GM19395 (cell line): ENCODE measurements around the gene CNTNAP5.

Experiments
- ATAC-seq: cut with Tn5 transposase; IDR thresholded peaks from one replicate; pipeline ENCODE4 v1.9.1; 2021; ENCODE audit warnings: mild to moderate bottlenecking, moderate library complexity; ENCODE audit not compliant: unreplicated experiment

The CNTNAP5 gene

DNA sequence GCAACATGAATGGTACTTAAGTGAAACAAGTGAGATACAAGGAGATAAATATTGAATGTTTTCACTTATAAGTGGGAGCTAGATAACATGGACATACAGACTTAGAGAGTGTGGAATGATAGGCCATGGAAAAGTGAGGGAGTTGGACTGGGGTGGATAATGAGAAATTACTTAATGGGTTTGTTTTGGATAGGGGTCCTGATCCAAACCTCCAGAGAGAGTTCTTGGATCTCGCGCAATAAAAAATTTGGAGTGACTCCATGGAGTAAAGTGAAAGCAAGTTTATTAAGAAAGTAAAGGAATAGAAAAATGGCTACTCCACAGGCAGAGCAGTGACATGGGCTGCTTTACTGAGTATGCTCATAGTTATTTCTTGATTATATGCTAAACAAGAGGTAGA is 508.9 kb downstream of the CNTNAP5 start:
- no peak for ATAC-seq

DNA sequence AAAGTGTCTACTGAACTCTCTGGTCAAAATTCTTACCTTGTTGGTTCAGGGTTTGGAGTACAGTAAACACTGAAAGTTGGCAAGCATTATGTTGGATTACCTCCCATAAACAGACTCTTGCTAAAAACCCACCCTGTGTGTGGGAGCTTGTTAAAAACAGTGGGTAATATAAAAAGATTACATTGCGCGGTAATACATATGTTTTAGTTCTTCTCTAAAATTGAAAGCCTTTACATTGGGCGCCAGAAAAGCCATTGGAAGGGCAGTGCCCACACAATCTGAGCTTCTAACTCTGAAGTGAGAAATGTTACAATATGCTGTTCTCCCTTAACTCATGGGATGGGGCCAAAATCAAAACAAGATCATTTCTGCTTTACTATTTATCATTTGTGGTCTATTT is 510.7 kb downstream of the CNTNAP5 start:
- no peak for ATAC-seq

DNA sequence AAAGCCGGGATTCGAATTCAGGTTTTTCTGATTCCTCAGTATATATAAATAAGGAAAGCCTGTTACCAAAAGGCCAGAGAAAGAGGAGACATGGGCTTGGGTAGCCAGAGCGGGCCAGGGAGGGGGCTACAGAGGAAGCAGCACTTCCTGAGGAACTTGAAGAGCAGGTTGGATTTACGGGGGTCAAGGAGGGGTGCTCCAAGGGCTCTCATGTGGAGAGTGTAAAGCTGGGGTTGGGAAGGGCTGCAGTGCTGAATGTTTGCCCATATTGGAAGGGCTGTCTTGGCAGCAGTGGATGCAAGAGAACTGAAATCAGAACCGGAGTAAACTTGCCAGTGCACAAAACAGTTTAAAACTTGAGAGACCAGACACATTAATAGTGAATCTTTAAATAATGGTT is 511.5 kb downstream of the CNTNAP5 start:
- no peak for ATAC-seq

DNA sequence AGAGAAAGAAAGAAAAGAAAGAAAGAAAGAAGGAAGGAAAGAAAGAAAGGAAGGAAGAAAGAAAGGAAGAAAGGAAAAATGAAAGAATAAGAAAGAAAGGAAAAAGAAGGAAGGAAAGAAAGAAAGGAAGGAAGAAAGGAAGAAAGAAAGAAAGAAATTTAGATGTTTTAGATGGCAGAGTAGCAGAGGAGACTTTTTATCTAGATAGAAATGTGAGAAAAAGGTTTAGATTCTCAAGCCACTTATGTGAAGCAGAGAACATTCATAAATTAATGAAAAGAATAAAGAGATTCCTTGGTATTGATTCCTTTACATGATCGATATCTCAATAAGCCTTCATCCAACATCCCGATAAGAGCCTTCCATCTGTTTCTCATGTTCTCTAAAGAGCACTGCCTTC is 513.5 kb downstream of the CNTNAP5 start:
- no peak for ATAC-seq

DNA sequence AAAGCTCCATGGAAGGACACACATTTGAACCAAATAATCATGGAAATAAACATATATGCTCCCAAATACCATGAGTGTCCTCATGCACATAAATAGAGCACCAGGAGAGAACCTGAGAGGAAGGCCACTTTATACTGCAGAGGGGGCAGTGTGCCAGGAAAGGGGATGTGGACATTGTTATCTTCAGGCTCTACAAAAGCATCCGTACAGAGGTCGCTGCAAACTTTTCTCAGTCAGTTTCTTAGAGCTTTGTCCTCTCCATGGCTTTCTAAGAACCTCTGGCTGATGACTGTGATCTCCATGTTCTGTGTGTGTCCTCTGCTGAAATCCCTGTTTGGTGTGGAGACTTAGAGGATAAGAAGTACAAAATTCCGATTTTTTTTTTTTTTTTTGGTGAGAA is 515.7 kb downstream of the CNTNAP5 start:
- ATAC-seq, result no peak

DNA sequence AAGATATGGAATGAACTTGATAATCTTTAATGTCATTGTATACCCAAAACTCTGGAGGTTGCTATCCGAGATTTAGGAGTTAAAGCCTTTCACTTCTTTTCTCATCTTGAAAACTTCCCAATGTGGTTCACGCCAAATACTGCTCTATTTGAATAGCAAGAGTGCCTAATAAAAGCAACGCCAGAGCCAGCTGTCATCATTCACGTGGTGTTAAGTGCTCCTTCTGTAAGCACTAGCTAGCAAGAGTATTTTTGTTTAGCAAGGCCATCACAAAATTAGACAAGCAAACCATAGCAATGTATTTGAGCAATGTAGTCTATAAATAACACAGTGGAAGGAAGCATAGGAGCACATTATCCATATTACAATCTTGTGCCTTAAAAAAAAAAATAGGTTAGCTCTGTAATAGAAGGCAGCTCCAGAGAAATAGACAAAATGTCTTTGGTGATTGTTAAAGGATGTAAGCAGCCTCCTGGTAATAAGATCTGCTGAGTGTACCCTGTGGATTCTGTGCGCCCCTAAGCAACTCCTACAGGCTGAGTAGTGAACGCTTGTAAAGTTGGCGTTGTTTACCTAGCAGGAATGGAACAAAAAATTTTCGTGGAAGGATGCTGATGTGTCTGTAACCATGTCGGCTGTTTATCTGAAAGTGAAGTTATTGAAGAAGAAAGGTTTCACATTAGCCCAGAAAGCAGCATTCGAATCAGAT is 518.0 kb downstream of the CNTNAP5 start:
- no peak for ATAC-seq

DNA sequence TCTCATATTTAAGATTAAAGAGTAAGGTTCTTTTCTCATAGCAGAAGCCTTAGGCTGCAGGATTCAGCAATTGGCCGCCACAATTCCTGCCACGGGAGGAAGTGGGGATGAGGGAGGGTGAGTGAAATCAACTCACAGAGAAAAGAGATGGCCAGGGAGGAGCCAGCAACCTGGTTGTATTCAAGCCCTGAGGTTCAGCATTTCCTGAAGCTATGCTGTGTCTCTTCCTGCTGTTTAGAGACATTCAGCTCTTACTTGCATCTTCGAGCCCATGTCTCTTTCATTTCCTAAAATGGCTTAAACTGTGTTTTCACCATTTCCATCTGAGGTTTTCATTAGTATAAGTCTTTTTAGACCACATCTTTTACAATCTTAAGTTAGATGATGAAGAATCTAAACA is 522.6 kb downstream of the CNTNAP5 start:
- ATAC-seq, result no peak

DNA sequence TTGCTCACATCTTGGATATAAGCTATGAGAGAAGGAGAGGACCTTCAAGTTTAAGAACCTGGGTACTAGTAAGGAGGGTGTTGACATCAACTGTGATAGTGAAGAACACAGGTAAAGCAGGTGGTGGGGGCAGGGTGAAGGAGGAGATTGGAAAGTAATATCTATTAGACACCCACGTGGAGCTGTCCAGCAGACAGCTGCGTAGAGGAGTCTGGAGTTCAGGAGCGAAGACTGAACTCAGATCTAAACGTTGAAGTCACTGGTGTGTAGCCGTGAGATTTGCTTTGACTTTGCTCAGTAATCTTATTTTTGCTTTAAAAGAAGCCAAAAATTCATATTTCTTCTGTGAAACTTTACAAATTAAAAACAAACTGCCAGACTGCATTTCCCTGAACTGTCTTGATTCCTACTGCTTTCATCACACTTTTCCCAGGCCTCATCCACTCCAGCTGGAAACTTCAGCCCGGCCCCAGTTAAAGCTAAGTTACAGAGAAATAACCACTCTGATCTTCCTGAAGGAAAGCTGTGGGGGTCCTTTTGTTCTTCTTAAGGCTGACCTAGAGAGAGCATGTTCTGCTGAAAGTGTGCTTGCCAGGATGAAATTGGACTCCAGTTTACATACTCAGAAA is 533.3 kb downstream of the CNTNAP5 start:
- no peak for ATAC-seq

DNA sequence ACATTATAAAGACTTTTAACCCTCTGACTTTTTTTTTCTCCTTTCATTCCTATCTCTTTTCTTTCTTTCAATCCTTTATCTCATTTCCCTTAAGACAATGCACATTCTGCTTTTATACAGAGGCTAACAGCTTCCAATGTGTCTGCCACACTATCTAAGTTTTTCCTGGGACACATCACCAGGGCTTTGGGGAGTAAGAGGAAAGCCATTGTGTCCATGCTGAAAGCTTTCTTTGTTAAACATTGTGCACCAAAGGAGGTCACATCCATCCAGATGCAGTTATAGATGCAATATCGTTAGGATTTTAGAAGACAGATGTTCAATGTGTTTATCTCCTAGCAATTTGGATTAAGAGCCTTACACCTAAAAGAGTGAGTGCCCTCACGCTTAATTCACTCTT is 534.1 kb downstream of the CNTNAP5 start:
- no peak for ATAC-seq

DNA sequence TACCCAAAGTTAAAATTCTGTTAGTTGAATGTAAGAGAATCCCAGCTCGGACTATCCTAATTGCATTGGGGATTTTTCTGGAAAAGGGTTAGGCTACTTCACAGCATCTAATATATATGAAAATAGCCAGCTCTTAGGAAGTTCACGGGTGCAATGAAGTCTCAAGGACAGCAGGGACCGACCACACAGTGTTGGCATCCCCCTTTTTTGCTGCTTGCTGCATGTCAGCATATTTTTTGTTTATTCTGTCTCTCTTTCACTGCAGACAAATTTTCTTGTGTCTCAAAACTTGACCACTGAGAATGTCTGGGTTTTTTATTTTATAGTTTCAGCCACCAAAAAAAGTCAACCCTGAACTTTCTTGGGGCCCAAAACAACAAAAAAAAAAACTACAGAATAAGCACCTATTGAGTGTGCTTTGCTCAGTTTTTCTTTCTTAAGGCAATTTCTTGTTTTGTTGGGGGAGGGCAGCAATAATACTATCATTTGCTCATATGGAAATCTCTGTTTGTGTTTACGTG is 535.6 kb downstream of the CNTNAP5 start:
- no peak for ATAC-seq

DNA sequence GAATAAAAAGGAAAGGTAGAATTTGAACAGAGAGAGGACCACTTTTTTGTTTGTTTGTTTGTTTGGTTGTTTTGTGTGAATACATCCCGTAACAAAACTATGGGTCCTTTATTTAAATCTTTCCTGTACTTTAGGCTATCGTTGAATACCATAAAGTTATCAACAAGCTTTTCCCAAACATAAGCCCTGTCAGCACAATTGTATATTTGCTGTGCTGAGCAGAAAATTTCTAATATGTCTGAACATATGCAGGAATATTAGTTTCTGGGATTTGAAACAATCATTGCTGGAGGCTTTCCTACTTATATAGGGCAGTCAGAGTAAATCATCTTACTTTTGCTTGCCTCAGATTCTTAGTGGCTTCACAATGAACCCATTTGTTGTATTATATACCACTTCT is 536.4 kb downstream of the CNTNAP5 start:
- no peak for ATAC-seq

DNA sequence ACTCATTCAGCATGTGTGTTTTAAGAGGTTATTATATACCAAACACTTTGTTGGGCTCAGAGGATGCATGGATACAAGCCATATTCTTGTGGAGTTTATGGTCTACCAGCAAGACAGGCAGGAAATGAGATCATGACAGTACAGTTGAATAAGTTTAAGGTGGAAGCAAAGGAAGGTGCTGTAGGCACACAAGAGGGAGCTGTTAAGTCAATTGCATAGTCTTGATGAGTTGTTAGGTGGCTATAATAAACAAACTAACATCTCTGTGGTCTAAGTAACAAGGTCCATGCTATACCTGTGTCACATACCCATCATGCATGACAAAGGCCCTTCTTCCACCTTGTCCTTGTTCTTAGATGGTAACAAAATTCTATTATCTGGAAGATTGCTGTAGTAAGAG is 538.3 kb downstream of the CNTNAP5 start:
- ATAC-seq, result no peak

DNA sequence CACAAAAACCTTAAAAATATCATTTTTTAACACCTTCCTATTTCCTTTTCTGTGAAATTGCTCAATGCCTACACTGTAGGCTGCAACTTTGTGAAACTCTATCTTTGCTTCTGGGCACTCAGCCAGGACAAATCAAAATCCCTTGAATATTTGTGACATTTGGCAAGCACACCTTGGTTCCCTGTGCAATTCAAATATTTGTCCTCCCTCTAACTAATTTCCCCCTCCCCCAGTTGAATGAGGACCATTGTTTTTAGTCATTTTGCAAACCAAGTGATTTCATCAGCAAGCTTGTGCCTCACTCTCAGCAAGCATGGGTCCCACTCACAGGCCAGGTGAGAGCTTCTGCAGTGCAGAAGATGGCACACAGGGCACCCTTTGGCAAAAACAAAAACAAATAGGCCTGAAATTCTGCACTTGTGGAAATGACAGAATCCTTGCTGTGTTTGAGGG is 541.5 kb downstream of the CNTNAP5 start:
- ATAC-seq, result no peak

DNA sequence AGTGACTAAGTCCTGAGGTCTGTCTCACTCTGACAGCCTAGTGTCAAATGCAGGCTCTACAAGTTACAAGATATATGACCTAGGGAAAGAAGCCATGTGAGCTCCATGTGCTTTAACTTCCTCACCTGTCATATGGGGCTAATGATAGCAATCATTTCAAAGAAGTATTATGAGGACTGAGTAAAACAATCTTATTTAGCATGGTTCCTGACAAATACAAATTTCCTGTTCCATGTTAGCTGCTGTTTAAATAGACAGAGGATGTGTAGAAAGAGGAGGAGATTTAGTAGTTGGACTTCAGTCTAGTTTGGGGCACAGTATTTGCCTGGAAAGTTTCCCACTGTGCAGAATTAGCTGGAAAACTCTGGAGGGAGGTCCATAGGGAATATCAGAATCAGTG is 545.8 kb downstream of the CNTNAP5 start:
- no peak for ATAC-seq

DNA sequence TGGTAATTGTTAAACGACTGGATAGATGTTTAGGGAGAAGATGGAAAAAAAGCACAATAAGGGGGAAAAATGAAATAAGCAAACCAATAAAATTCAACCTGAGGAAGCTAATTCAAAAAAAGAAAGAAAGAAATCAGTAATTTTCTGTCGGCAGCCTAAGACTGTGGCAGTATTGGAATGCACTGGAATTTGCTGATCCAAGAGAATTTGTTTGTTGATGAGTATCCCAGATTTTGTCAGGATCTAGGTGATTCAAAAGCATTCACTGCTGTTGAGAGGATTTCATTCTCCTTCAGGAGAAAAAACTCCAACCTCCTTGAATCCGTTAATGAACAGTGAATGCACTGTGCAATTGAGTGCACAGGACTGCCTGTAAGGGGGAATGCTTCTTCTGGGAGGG is 546.7 kb downstream of the CNTNAP5 start:
- no peak for ATAC-seq

DNA sequence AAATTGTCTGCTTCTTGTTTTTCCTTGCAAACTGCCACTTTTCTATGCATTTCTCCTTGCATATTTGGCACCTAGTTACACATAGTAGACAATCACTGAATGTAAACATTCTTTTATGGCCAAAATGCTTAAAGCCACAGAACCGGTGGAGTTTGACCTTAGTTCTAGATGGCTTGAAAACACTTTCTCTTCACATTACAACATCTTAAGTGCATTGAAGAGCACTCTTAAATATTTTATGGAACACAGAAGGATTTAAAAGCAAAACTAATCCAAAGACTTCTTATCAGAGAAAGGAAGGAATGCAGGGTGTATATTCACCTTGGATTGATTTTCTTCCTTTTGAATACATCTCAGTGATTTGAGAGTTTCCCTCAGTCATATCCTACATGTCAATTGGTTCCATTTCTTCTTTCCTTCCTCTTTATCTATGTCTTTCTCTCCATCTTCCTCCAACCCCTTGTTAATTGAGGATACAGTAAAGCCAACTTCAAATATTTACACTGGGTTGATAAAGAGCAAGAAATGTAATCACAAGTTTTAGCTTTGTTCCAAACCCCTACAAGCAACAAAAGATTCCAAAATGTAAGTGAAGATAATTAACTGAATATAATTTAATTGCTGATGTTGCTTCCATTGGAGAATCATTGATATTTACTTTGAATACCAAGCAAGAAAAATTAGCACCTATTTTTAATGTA is 548.0 kb downstream of the CNTNAP5 start:
- no peak for ATAC-seq

DNA sequence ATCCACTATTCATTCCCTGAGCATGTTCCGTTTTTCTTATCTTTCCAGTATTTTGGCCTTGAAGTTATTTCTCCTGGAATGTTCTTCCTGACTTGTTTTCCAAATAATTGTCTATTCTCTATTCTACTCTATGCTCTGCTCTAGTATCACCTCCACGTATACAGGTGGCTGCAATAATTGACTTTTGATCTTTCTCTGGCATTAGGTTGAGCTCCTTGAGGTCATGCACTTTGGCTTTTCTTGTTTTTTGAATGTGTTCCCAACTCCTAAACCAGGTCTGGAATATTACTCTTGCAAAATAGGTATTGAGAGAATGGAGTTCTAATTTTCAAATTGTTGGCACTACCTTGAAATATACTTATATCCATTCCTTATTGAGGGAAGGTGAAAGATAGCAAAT is 550.4 kb downstream of the CNTNAP5 start:
- no peak for ATAC-seq

DNA sequence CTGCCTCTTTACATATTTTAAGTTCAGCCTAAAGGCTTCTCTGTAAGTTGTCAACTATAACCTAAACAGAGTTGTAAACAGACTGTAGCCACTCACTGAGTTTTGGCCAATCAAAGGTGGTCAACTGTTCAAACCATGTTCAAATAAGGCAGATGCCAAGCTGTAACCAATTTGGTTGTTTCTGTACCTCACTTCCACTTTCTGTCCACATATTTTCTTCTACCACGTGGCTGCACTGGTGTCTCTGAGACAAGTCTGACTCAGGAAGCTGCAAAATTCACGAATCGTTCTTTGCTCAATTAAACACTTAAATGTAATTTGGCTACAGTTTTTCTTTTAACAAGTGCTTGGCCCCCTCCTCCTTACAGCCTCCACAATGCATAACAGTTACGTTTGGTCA is 555.2 kb downstream of the CNTNAP5 start:
- ATAC-seq, result no peak

DNA sequence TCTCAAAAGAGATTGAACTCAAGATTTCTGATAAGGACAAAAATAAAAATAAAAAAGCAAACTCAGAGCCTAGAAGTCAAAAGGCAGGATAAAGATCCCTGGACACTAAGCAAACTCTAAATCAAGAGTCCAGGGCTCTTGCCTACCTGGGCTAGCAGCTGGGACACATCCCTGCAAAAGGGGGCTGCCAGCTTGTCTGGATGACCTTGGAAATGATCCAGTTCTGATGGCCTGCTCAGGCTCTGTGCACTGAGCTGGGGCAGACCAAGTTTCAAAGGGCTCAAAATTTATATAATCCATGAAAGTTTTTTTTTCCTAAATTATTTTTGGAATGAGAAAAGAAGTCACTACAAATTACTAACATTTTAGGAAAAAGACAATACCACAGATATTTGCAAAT is 557.3 kb downstream of the CNTNAP5 start:
- no peak for ATAC-seq

DNA sequence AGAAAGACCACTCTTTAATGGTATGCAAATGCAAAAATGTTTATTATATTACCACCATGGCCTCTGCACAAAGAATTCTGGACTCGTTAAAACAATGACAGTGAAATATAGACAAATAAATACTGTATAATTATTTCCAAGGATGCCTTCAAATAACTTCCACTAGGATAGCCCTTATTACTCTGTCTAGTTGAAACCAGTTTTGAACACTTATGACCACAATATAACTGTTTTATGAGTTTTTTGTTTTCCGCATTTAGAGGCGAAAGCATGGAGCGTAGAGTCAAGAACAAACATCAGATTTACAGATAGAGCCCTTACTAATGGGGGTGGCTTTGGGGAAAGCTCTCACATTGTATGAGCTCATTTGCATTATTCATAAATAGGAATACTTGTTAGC is 559.5 kb downstream of the CNTNAP5 start:
- ATAC-seq, result no peak

DNA sequence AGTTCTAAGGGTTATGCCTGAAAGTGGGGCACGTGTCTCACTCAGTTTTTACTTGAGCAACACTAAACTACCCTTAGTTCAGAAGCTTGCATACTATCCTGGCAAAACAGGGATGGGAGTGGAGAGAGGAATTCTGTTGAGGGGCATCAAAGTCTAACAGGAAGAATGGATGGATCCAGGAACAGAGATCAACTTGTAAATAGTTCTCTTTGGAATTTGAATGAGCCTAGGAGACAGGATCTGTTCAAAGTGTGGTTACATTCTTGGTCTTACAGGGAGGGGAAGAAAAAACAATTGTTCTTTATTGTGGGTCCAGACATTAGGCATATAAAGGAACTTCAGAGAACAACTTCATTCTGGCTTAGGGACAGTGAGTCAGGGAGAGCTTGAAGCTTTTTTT is 560.2 kb downstream of the CNTNAP5 start:
- ATAC-seq, result no peak

DNA sequence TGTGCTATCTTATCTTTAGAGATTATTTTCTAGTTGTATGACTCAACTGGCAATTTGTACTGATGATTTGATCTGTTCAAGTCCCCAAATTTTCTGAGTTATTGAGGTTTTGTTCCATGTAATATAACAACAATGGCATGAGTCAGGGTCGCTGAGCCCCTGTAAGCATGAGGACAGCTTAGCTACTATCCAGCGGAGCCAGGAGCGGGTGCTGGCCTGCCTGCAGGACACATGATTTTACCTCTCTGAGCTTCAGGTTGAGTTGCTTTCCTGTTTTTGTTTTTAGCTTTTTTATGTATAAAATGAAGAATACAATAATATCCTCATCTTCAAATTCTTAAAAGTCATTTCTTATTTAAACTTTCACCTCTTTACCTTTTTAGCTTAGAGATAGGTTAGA is 561.1 kb downstream of the CNTNAP5 start:
- ATAC-seq, result no peak
